Ovary (tissue), 3 donors: ENCODE data around the gene HPGD.

Experiments used
- CTCF ChIP-seq, 3 donors: fragments of 450-650 bp in 2 of 3; fragments of 200-600 bp in 1 of 3; IDR thresholded peaks; one replicate each; pipeline versions ENCODE4 v1.5.1 to v1.8.0; 2016 to 2022; ENCODE audit warnings: antibody characterized with exemption in 3 of 3, mild to moderate bottlenecking in 1 of 3
- POLR2A ChIP-seq: fragments of 450-650 bp; IDR thresholded peaks from one replicate; pipeline ENCODE4 v1.6.1; 2017; ENCODE audit warnings: antibody characterized with exemption, mild to moderate bottlenecking, moderate library complexity
- donor health status: DM: no; HTN: no; CAD: no.

DNA sequence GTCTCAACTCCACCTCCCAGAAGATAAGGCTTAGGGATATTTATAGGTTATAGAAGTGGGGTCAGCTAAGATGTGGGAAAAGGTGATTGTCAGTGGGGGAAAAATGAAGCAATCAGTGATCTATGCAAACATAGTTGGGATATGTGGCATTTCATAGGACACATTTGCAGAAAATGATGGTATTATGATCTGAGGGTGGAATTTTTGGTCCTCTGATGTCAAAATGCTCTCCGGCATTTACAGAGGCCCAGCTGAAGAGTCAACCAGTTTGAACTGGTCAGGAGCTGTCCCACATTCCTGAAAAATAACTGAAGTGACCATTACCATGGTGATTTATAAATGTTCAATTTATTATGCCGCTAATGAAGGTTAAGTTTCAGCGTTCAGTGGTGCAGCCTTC is 12.2 kb upstream of the HPGD start:
- no peak for TF ChIP-seq CTCF (IDR thresholded peaks at IDR 0.05)
- TF ChIP-seq POLR2A: no peak
